ENCODE measurements around the gene MTG1. TPM values are rescaled to one million over a fixed set of nuclear protein-coding genes. Genes with fewer than 3 reads are reported as not detected.

Gene MTG1
- total RNA-seq, 1 donor from 2014 or later, result 44.0 TPM

DNA sequence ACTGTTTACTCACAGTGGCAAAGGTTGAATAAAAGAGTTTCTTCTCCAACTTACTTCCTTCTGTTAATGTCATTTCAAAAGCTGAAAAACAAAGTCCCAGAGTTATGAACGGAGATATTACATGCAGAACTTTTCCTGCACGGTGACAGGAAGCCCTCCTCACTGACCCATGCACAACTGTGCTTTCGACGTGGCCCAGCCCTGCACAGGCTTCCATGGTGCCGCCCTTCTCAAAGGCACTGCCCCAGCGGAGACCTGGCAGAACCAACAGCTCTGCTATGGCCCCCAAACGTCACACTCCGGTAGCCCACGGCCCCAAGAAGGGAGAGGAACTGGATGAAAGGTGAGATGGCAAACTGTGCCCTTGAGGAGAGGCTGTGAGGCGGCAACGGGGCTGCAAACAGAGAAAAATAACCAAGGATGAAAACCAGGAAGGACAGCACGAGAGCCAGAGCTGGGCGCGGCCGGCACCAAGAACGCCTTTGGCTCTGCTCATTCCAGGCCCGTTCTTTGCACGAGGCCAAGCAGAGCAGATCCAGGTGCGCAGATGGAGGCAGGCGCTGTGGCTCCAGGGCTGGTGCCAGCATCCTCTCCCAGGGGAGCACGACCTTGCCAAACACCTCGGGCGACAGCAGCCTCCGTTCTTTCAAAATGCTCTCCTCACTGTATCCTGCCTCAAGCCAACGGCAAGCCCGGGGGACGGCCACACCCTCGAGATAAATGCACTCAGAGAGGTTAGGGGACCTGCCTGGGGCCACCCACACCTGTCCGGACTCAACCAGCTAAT lies 29.1 kb upstream of the MTG1 start:
- no peak overlapping the region for H3K4me3 ChIP-seq (ENCODE audit: insufficient read depth, low read depth, low read length)

DNA sequence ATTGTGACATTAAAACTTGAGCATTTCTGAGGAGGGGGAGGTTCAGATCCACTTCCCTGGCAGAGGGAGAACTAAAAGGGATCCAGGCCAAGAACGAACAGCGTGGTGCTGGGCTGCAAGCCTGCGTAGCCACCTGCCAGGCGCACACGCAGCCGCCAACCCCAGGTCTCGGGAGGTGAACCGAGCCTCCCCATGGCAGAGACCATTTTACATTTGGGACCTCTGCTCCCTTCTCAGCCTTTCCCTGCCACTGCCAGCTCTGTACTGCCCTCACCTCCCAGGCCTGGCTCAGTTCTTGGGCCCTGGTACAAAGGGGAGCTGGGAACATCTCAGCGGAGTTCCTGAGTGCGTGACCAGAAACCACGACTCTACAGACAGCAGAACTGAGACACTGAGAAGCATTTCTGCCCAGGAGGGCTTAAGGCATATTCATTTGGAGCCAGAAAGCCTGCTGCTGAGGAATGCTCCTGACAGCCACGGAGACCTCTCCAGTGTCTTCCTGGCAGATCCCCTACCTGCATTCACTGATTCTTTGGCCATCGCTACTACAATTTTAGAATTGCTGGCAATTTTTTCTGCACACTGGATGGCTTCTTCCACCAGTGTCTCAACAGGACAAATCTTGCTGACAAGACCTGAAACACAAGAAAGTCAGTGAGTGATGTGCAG lies 28.4 kb upstream of the MTG1 start:
- no peak for DNase-seq (ENCODE audit: low read depth)
- Mint-ChIP-seq H3K4me1 (ENCODE audit: low read depth, unreplicated experiment) (no peaks in the 10 kb centered on the region), H3K9me3 (ENCODE audit: unreplicated experiment) (no peaks in the 10 kb centered on the region), H3K27me3 (ENCODE audit: low read depth, unreplicated experiment) (no peaks in the 10 kb centered on the region), H3K27ac (ENCODE audit: unreplicated experiment) (no peak overlapping the region), H3K36me3 (ENCODE audit: low read depth, unreplicated experiment) (peaks cover 17% of the 10 kb centered on the region), H3K4me3 (ENCODE audit: unreplicated experiment) (no peak overlapping the region)
- H3K4me2 ChIP-seq (ENCODE audit: low read length), result no peak overlapping the region
- H3K9me3 ChIP-seq (ENCODE audit: insufficient read depth, low read depth, low read length), result no peaks in the 10 kb centered on the region
- no peak overlapping the region for H3K27ac ChIP-seq (ENCODE audit: low read depth, low read length)
- H3K27me3 ChIP-seq (ENCODE audit: insufficient read depth, low read length), result no peaks in the 10 kb centered on the region
- TF ChIP-seq, protein P1, sequence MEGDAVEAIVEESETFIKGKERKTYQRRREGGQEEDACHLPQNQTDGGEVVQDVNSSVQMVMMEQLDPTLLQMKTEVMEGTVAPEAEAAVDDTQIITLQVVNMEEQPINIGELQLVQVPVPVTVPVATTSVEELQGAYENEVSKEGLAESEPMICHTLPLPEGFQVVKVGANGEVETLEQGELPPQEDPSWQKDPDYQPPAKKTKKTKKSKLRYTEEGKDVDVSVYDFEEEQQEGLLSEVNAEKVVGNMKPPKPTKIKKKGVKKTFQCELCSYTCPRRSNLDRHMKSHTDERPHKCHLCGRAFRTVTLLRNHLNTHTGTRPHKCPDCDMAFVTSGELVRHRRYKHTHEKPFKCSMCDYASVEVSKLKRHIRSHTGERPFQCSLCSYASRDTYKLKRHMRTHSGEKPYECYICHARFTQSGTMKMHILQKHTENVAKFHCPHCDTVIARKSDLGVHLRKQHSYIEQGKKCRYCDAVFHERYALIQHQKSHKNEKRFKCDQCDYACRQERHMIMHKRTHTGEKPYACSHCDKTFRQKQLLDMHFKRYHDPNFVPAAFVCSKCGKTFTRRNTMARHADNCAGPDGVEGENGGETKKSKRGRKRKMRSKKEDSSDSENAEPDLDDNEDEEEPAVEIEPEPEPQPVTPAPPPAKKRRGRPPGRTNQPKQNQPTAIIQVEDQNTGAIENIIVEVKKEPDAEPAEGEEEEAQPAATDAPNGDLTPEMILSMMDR (IDR thresholded peaks at IDR 0.05; ENCODE audit: insufficient read depth, low read depth, low read length), result no peak
- no peak for TF ChIP-seq EZH2 (IDR thresholded peaks at IDR 0.05; ENCODE audit: insufficient read depth, low read length)
- H3K36me3 ChIP-seq (ENCODE audit: insufficient read depth, low read length), result peaks cover 5% of the 10 kb centered on the region
- H2AFZ ChIP-seq (ENCODE audit: low read depth, low read length), result no peak overlapping the region
- H3K9ac ChIP-seq (ENCODE audit: low read length), result no peak overlapping the region
- no peak overlapping the region for H3K4me3 ChIP-seq (ENCODE audit: insufficient read depth, low read depth, low read length)
- FAIRE-seq, result no peak
- H3K4me1 ChIP-seq (ENCODE audit: insufficient read depth, low read length), result no peaks in the 10 kb centered on the region
- no peaks in the 10 kb centered on the region for H3K79me2 ChIP-seq (ENCODE audit: insufficient read depth, low read length)
- peaks cover 5% of the 10 kb centered on the region for H4K20me1 ChIP-seq (ENCODE audit: insufficient read depth, low read length)

More for the DNA sequence above, 29.1 kb upstream of the MTG1 start:
- H3K9ac ChIP-seq (ENCODE audit: low read length), result no peak overlapping the region
- no peak overlapping the region for H3K4me2 ChIP-seq (ENCODE audit: low read length)
- no peaks in the 10 kb centered on the region for H3K79me2 ChIP-seq (ENCODE audit: insufficient read depth, low read length)
- Mint-ChIP-seq H3K27me3 (ENCODE audit: low read depth, unreplicated experiment) (no peaks in the 10 kb centered on the region), H3K36me3 (ENCODE audit: low read depth, unreplicated experiment) (peaks cover 14% of the 10 kb centered on the region), H3K4me1 (ENCODE audit: low read depth, unreplicated experiment) (no peaks in the 10 kb centered on the region), H3K4me3 (ENCODE audit: unreplicated experiment) (no peak overlapping the region), H3K27ac (ENCODE audit: unreplicated experiment) (peak overlapping the region; percentile 7), H3K9me3 (ENCODE audit: unreplicated experiment) (no peaks in the 10 kb centered on the region)
- H3K27me3 ChIP-seq (ENCODE audit: insufficient read depth, low read length), result no peaks in the 10 kb centered on the region
- peaks cover 5% of the 10 kb centered on the region for H4K20me1 ChIP-seq (ENCODE audit: insufficient read depth, low read length)
- DNase-seq (ENCODE audit: low read depth), result no peak
- no peak for FAIRE-seq
- peaks cover 5% of the 10 kb centered on the region for H3K36me3 ChIP-seq (ENCODE audit: insufficient read depth, low read length)
- TF ChIP-seq, protein P1 (IDR thresholded peaks at IDR 0.05; ENCODE audit: insufficient read depth, low read depth, low read length), result no peak
- TF ChIP-seq EZH2 (IDR thresholded peaks at IDR 0.05; ENCODE audit: insufficient read depth, low read length), result no peak
- no peaks in the 10 kb centered on the region for H3K9me3 ChIP-seq (ENCODE audit: insufficient read depth, low read depth, low read length)
- H3K27ac ChIP-seq (ENCODE audit: low read depth, low read length), result no peak overlapping the region
- no peak overlapping the region for H2AFZ ChIP-seq (ENCODE audit: low read depth, low read length)
- no peaks in the 10 kb centered on the region for H3K4me1 ChIP-seq (ENCODE audit: insufficient read depth, low read length)

DNA sequence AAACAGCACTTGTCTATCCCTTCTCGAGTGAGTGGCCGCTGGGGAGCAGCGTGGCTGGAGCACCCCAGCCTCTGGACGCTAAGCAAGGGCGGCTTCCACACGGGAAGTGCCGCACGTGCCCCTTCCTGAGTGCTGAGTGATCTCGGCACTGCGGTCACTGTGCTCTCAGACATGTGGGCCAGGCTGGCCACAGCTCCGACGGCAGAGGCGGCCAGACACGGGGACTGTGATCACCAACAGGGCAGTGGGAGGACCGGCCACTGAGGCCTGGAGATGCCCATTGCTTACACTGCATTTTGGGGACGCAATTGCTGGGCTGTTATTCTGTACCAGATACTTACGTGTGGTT lies 27.9 kb upstream of the MTG1 start:
- H3K27ac ChIP-seq (ENCODE audit: low read depth, low read length), result no peak overlapping the region
- peaks cover 5% of the 10 kb centered on the region for H4K20me1 ChIP-seq (ENCODE audit: insufficient read depth, low read length)
- Mint-ChIP-seq H3K27ac (ENCODE audit: unreplicated experiment) (no peak overlapping the region), H3K27me3 (ENCODE audit: low read depth, unreplicated experiment) (no peaks in the 10 kb centered on the region), H3K36me3 (ENCODE audit: low read depth, unreplicated experiment) (peaks cover 18% of the 10 kb centered on the region), H3K9me3 (ENCODE audit: unreplicated experiment) (no peaks in the 10 kb centered on the region), H3K4me3 (ENCODE audit: unreplicated experiment) (no peak overlapping the region), H3K4me1 (ENCODE audit: low read depth, unreplicated experiment) (no peaks in the 10 kb centered on the region)
- DNase-seq (ENCODE audit: low read depth) (no peak), FAIRE-seq (no peak)
- no peak overlapping the region for H2AFZ ChIP-seq (ENCODE audit: low read depth, low read length)
- no peaks in the 10 kb centered on the region for H3K4me1 ChIP-seq (ENCODE audit: insufficient read depth, low read length)
- H3K9me3 ChIP-seq (ENCODE audit: insufficient read depth, low read depth, low read length), result no peaks in the 10 kb centered on the region
- H3K36me3 ChIP-seq (ENCODE audit: insufficient read depth, low read length), result peaks cover 5% of the 10 kb centered on the region
- no peaks in the 10 kb centered on the region for H3K27me3 ChIP-seq (ENCODE audit: insufficient read depth, low read length)
- no peak overlapping the region for H3K4me2 ChIP-seq (ENCODE audit: low read length)
- no peak overlapping the region for H3K9ac ChIP-seq (ENCODE audit: low read length)
- TF ChIP-seq EZH2 (IDR thresholded peaks at IDR 0.05; ENCODE audit: insufficient read depth, low read length), result no peak
- TF ChIP-seq, protein P1 (IDR thresholded peaks at IDR 0.05; ENCODE audit: insufficient read depth, low read depth, low read length), result no peak
- H3K4me3 ChIP-seq (ENCODE audit: insufficient read depth, low read depth, low read length), result no peak overlapping the region
- H3K79me2 ChIP-seq (ENCODE audit: insufficient read depth, low read length), result no peaks in the 10 kb centered on the region

All from astrocyte (in vitro differentiated cells and primary cell).